Activated T-cell treated with anti-CD3 and anti-CD28 coated beads, Interleukin-2, amount 50 U/mL, for 24 hours (primary cell): ENCODE measurements around the gene ATP4B.

Experiments
- DNase-seq: peaks from one replicate; pipeline ENCODE4 v3.0.0-alpha.2; 2020
- H3K27ac Mint-ChIP-seq: 2 replicates; pipeline ENCODE4 v1.8.0; 2020; ENCODE audit warnings: mild to moderate bottlenecking, mixed read lengths
- H3K27me3 Mint-ChIP-seq: 2 replicates; pipeline ENCODE4 v1.8.0; 2020; ENCODE audit warnings: mixed read lengths
- H3K36me3 Mint-ChIP-seq: 2 replicates; pipeline ENCODE4 v1.8.0; 2020; ENCODE audit warnings: low read depth, mixed read lengths
- H3K4me1 Mint-ChIP-seq: 2 replicates; pipeline ENCODE4 v1.8.0; 2020; ENCODE audit warnings: low read depth, mixed read lengths
- H3K4me3 Mint-ChIP-seq: 2 replicates; pipeline ENCODE4 v1.8.0; 2020; ENCODE audit warnings: mild to moderate bottlenecking, moderate library complexity, mixed read lengths
- H3K9me3 Mint-ChIP-seq: 2 replicates; pipeline ENCODE4 v1.8.0; 2020; ENCODE audit warnings: mixed read lengths

Gene ATP4B

DNA sequence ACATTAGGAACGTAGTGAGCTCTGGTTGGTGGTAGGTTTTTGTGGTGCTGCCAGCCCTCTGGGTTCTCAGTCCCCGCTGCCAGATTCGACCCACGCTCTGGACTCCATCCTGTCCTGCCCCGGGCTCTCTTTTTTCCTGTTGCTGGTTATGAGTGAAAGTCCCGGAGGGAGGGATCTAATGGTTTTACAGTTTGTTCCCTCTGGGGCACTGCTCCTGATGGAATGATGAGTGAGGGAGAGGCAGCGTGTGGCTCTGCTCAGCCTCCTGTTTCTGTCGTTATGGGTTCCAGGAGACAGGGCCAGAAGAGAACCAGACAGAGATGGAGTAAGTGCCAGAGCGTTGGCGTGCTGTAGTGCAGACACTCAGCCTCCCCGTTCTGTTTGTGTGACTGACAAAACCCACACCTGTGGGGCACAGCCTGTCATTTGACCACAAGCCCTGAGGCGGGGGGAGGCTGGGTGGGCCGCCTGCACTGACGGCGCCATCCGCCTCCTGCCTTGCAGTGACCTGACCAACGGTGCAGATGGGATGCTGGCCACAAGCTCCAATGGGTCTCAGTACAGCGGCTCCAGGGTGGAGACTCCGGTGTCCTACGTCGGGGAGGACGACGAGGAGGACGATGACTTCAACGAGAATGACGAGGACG is 18.3 kb downstream of the ATP4B start:
- no peaks in the 10 kb centered on the region for H3K27me3 Mint-ChIP-seq
- peaks cover 81% of the 10 kb centered on the region for H3K36me3 Mint-ChIP-seq
- H3K4me1 Mint-ChIP-seq, result peaks cover 3% of the 10 kb centered on the region
- no peak overlapping the region for H3K4me3 Mint-ChIP-seq
- H3K9me3 Mint-ChIP-seq, result no peaks in the 10 kb centered on the region
- H3K27ac Mint-ChIP-seq, result no peak overlapping the region
- DNase-seq, result peak; percentile 22

DNA sequence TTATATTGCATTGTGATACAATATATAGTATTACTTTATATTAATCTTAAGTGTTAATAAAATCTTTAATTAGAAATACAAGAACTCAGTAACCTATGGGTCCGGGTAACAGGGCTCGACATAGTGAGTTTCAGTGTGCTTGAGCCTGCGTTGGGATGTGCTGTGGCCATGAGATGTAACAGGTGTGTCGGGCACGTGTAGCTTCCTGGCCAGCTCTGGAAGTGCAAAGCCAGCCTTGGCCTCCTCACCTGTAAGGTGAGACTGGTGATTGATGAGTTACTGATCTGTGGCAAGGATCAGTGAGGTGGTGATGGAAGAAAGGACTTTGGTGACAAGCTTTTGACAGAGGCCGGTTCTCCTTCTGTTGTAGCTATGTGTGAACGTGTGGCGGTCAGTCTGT is 19.2 kb downstream of the ATP4B start:
- H3K27ac Mint-ChIP-seq, result peak overlapping the region; percentile 47
- H3K27me3 Mint-ChIP-seq, result no peaks in the 10 kb centered on the region

DNA sequence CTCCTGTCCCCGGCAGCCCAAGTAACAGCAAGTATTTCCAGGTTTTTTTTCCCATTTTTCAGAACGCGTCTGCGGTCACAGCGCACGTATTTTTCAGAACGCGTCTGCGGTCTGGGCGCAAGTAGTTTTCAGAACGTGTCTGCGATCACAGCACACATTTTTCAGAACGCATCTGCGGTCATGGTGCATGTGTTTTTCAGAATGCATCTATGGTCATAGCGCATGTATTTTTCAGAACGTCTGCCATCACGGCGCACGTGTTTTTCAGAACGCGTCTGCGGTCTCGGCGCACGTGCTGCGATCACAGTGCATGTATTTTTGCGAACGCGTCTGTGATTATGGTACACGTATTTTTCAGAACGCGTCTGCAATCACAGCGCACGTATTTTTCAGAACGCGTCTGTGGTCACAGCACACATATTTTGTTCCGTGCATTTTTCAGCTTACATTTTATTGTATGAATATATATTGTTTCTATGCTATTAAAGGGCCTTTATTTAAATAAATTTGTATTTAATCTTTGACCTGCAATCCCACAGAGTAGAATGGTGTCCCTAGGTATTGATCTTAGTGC is 19.7 kb downstream of the ATP4B start:
- Mint-ChIP-seq H3K9me3 (no peaks in the 10 kb centered on the region), H3K4me3 (no peak overlapping the region), H3K36me3 (peaks cover 90% of the 10 kb centered on the region), H3K4me1 (peaks cover 17% of the 10 kb centered on the region), H3K27ac (no peak overlapping the region), H3K27me3 (no peaks in the 10 kb centered on the region)
- DNase-seq, result no peak

More for the DNA sequence above, 19.2 kb downstream of the ATP4B start:
- DNase-seq, result no peak
- no peak overlapping the region for H3K4me3 Mint-ChIP-seq
- peaks cover 11% of the 10 kb centered on the region for H3K4me1 Mint-ChIP-seq
- peaks cover 90% of the 10 kb centered on the region for H3K36me3 Mint-ChIP-seq
- H3K9me3 Mint-ChIP-seq, result no peaks in the 10 kb centered on the region

DNA sequence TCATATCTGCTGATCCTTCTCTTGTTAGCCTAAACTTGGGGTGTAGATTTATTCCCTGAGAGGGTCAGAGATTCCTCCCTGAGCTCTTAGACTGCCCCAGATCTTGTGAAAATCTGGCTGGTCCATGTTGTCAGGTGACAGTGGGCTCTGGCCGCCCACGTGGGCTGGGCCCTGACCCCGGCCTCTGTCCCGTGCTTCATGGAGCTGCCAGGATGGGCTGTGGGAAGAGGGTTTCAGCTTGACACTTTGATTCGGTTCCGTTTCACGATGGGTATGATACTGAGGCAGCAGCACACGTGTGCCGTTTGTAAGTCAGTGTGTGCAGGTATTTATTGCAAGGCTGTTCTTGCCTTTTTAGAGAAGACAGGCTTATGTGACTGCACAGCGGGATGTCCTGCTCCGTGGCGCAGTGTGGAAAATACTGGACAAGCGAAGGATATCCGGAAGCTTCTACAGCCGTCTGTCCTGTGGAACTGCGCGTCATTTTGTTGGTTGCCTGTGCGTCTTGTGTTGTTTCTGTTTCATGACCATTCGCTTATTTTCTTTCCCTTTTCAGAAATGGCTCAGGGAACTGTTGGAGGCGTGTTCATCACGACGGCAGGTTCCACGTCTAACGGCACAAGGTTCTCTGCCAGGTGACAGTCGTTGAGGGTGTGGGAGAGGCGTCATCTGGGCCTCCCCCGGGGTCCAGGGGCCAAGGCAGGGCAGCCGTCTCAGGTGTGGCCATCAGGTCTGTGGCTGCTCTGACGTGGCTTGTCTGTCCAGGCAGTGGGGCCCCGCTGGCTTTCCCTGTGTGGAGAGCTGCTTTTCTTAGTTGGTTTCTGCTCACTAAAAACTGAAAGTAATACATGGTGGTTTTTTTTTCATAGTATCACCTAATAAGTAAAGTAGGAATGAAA is 20.5 kb downstream of the ATP4B start:
- peaks cover 95% of the 10 kb centered on the region for H3K36me3 Mint-ChIP-seq
- peak; percentile 24 for DNase-seq
- H3K9me3 Mint-ChIP-seq, result no peaks in the 10 kb centered on the region
- no peak overlapping the region for H3K27ac Mint-ChIP-seq
- no peak overlapping the region for H3K4me3 Mint-ChIP-seq
- no peaks in the 10 kb centered on the region for H3K27me3 Mint-ChIP-seq
- peaks cover 23% of the 10 kb centered on the region for H3K4me1 Mint-ChIP-seq

DNA sequence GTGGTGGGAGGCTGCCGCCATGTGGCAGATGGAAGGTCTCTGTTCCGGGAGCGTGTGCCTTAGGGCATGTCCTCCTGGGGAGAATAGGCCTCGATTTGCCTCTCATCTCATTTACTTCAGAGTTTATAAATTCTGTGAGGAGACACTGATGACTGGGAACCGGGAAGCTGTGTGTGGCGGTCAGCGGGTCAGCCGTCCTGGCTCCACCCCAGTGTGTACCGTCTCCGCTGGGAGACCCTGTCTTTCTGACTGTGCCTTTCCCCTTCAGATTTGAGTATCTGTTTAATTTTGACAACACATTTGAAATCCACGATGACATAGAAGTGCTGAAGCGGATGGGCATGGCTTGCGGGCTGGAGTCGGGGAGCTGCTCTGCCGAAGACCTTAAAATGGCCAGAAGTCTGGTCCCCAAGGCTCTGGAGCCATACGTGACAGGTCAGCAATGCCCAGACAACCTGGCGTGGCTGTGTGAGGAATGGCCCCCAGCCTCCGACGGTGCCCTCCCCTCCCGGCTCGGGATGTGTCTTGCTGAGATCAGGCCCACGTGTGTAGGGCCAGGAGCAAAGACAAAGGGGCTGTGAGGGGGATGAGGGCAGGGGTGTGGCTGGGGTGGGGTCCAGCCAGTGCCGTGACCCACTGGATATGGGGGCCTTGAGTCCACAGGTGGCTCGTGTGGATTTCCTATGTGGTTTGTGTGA is 21.6 kb downstream of the ATP4B start:
- peaks cover 95% of the 10 kb centered on the region for H3K36me3 Mint-ChIP-seq
- no peak overlapping the region for H3K27ac Mint-ChIP-seq
- peaks cover 27% of the 10 kb centered on the region for H3K4me1 Mint-ChIP-seq

DNA sequence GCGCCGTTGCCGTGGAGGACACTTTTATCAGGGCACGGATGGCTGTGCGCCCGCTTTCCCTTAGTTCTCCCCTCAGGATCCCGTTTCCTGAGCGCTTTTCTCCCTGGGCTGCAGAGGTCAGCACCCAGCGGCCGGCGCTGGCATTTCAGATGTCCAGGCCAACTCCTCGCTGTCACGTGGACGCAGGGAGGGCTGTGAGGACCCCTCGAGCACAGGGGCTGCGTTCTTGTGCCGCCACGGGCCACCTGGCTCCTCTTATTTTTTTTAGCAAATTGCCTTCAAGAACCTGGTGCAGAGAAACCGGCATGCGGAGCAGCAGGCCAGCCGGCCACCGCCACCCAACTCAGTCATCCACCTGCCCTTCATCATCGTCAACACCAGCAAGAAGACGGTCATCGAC is 22.3 kb downstream of the ATP4B start:
- peaks cover 30% of the 10 kb centered on the region for H3K4me1 Mint-ChIP-seq
- H3K4me3 Mint-ChIP-seq, result no peak overlapping the region
- DNase-seq, result no peak
- H3K27ac Mint-ChIP-seq, result no peak overlapping the region
- H3K9me3 Mint-ChIP-seq, result no peaks in the 10 kb centered on the region
- H3K27me3 Mint-ChIP-seq, result no peaks in the 10 kb centered on the region
- H3K36me3 Mint-ChIP-seq, result peaks cover 97% of the 10 kb centered on the region

More for the DNA sequence above, 21.6 kb downstream of the ATP4B start:
- H3K4me3 Mint-ChIP-seq, result no peak overlapping the region
- no peaks in the 10 kb centered on the region for H3K9me3 Mint-ChIP-seq
- peak; percentile 20 for DNase-seq
- H3K27me3 Mint-ChIP-seq, result no peaks in the 10 kb centered on the region

DNA sequence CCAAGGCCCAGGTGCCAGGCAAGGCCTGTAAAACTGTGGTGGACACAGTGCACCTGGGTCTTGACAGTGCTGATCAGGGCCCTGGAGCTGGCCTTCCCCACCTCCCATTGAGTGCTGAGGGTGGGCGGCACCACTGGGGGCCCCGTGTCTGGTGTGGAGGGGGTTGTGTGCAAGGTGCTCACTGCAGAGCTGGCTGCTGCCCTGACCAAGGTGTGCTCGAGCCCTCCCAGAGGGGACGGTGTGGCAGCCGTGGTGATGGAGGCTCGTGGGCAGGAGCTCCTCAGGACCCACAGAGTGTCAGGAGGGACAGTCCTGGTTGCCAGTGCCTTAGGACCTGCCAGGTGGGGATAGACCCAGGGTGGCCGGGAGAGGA is 23.0 kb downstream of the ATP4B start:
- H3K27me3 Mint-ChIP-seq, result no peaks in the 10 kb centered on the region
- peaks cover 96% of the 10 kb centered on the region for H3K36me3 Mint-ChIP-seq
- H3K27ac Mint-ChIP-seq, result no peak overlapping the region
- no peak for DNase-seq
- no peak overlapping the region for H3K4me3 Mint-ChIP-seq
- peaks cover 30% of the 10 kb centered on the region for H3K4me1 Mint-ChIP-seq
- no peaks in the 10 kb centered on the region for H3K9me3 Mint-ChIP-seq

DNA sequence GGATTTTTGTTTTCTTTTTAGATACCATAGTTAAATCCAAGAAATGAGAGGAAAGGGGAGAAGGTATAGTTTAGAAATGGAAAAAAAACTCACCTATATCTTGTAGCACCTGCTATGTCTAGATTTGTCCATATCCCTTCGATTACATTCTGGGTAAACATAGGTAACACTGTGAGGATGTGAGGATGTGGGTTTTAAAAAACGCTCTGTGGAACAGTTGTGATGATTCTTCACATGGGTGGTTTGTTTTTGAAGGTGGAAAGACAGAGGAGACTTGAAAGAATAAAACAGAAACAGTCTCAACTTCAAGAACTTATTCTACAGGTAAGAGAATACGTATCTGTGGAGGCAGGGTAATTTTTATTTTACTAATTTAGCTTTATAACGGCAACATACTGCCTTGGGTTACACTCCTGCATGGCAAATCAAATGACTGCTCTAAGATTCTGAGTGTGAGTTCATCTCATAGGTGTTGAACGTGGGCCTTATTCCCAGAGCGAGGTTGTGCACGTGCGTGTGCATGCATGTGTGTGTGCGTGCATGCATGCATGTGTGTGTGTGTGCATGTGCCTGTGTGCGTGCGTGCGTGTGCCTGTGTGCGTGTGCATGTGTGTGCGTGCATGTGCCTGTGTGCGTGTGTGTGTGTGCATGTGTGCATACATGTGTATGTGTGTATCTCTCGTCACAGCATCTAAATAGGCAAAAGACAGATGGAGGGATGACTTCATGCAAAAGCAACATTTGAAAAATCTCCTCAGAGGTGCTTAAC is 23.5 kb downstream of the ATP4B start:
- DNase-seq, result no peak
- H3K4me1 Mint-ChIP-seq, result peaks cover 31% of the 10 kb centered on the region
- peaks cover 96% of the 10 kb centered on the region for H3K36me3 Mint-ChIP-seq
- no peak overlapping the region for H3K4me3 Mint-ChIP-seq
- H3K9me3 Mint-ChIP-seq, result no peaks in the 10 kb centered on the region
- peak overlapping the region; percentile 56 for H3K27ac Mint-ChIP-seq
- H3K27me3 Mint-ChIP-seq, result no peaks in the 10 kb centered on the region

DNA sequence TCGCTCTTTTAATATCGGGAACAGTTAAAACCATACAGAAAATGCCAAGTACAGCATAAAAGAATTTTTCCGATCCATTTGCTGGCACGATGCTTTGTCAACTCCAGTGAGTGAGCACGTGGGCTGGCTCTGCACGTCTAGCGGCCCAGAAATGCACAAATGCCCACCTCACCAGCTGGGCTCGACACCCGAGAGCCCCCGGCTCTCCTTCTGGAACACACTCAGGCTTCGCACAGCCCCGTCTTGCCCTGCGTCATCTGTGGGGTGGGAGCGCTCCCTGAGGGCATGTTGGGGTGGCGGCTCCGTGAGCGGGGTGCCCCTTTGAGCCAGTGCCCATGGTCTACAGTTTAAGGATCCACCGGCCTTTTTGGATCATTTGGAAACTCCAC is 24.5 kb downstream of the ATP4B start:
- H3K36me3 Mint-ChIP-seq, result peaks cover 98% of the 10 kb centered on the region
- H3K9me3 Mint-ChIP-seq, result no peaks in the 10 kb centered on the region
- H3K4me1 Mint-ChIP-seq, result peaks cover 32% of the 10 kb centered on the region
- H3K27me3 Mint-ChIP-seq, result no peaks in the 10 kb centered on the region
- H3K4me3 Mint-ChIP-seq, result no peak overlapping the region
- no peak for DNase-seq
- H3K27ac Mint-ChIP-seq, result peak overlapping the region; percentile 29

DNA sequence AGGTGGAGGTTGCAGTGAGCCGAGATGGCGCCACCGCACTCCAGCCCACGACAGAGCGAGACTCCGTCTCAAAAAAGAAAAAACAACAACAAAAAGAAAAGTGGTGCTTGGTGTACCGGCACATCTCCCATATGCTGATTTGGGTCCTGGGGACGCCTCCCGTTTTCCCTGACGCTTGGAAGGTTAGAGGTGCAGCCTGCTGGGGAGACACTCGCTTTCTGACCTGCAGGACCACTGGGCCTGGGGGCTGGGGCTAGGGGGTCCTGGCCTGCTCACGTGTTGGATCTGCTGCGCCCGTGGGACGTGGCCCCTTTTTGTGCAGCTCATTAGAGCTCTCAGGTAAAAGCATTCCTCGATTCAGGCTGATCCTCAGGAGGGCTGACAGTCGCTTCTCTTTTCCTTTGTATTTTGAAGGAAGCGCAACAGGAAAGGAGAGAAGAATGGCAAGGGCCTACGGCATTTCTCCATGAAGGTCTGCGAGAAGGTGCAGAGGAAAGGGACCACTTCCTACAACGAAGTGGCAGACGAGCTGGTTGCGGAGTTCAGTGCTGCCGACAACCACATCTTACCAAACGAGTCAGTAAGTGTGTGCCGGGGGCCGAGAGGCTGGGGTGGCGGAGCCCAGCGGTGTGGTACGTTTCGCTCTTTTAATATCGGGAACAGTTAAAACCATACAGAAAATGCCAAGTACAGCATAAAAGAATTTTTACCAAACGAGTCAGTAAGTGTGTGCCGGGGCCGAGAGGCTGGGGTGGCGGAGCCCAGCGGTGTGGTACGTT is 25.1 kb downstream of the ATP4B start:
- no peak for DNase-seq
- Mint-ChIP-seq H3K36me3 (peaks cover 98% of the 10 kb centered on the region), H3K4me1 (peaks cover 32% of the 10 kb centered on the region), H3K4me3 (no peak overlapping the region), H3K27ac (no peak overlapping the region), H3K9me3 (no peaks in the 10 kb centered on the region), H3K27me3 (no peaks in the 10 kb centered on the region)

DNA sequence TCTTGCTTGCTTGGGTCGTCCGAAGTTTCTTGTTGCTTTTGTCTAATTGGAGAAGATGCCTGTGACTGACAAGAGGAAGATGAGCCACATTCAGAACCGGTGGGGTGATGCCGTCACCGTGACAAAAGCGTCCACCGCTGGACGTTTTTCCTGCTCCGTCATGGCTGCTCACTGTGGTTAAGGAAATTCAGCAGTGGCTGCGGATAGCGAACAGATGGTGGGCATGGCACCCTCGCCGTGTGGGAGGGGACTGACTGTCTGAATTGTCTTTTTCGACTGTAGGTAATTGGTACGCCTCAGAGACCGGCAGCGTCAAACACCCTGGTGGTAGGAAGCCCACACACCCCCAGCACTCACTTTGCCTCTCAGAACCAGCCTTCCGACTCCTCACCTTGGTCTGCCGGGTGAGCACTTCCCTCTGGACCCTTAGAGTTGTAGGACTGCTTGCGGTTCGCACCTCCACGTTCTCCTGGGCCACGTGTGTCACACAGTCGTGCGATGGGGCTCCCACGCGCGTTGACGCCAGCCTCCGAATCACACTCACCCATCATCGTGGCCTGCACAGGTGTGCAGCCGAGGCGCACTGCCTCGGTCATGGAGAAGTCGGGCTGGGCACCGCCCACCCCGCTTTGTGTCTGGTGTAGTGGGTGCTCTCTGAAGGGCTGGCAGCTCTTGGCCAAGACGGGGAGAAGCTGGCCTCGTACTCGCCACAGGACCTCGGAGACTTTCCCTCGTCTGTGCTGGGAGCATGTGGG is 26.5 kb downstream of the ATP4B start:
- Mint-ChIP-seq H3K9me3 (no peaks in the 10 kb centered on the region), H3K36me3 (peaks cover 98% of the 10 kb centered on the region), H3K27me3 (no peaks in the 10 kb centered on the region), H3K27ac (no peak overlapping the region), H3K4me3 (no peak overlapping the region), H3K4me1 (peaks cover 32% of the 10 kb centered on the region)
- DNase-seq, result no peak

DNA sequence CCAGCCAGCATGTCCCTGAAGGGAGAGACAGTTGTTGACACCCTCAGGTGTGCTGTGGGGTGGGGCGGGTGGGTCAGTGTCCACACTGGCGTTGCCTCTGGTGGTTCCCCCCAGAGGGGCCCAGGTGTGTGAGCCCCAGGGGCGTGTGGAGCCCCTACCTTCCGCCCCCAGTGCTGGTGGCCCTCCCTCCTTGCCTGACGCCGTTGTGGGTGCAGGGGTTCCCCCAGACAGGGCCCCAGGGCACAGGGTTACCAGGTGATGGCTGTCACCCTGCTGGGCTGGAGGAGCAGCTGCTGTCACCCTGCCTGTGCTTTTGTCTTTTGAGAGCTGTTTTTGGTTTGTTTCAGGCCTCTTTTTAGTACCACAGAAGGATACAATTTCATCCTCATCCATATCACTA is 27.2 kb downstream of the ATP4B start:
- DNase-seq, result no peak
- Mint-ChIP-seq H3K9me3 (no peaks in the 10 kb centered on the region), H3K4me3 (no peak overlapping the region), H3K36me3 (peaks cover 98% of the 10 kb centered on the region), H3K27me3 (no peaks in the 10 kb centered on the region), H3K27ac (no peak overlapping the region), H3K4me1 (peaks cover 32% of the 10 kb centered on the region)

DNA sequence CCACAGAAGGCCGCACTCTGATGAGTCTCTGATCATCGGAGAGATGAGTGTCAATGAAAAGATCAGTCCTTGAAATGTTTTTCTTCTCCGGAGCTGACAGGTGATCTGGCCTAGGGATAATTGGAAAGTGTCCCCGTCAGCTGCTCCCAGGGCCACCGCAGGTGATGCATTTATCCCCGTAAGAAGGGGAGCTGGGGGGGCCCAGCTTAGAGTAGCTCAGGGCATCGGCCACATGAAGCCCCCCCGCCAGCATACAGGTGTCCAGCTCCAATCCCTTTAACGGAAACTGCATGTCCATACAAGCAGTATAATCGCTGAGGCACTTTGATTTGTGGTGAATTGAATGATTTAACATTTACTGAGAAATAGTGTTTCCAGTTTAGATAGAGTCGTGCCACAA is 27.7 kb downstream of the ATP4B start:
- H3K4me1 Mint-ChIP-seq, result peaks cover 32% of the 10 kb centered on the region
- no peaks in the 10 kb centered on the region for H3K27me3 Mint-ChIP-seq
- peaks cover 93% of the 10 kb centered on the region for H3K36me3 Mint-ChIP-seq
- no peak overlapping the region for H3K4me3 Mint-ChIP-seq
- no peak overlapping the region for H3K27ac Mint-ChIP-seq
- H3K9me3 Mint-ChIP-seq, result no peaks in the 10 kb centered on the region
- DNase-seq, result no peak
